Embryonic facial prominence (tissue), 1 donor: ENCODE results near the gene NTRK2.

Experiments
- DNase-seq: peaks from one replicate; pipeline ENCODE4 v3.0.0-alpha.2; 2016; ENCODE audit errors: extremely low spot score

The NTRK2 gene

GRCh38 chr9:84736081-84736480, 66.6 kb downstream of the NTRK2 start:
- DNase-seq, result no peak

GRCh38 chr9:84736536-84736935, 67.0 kb downstream of the NTRK2 start:
- DNase-seq, result no peak

GRCh38 chr9:84738353-84738752, 68.8 kb downstream of the NTRK2 start:
- DNase-seq, result no peak

GRCh38 chr9:84742261-84742660, 72.7 kb downstream of the NTRK2 start:
- no peak for DNase-seq

- DNase-seq, result no peak
Observed at GRCh38 chr9:84744195-84744594, 74.7 kb downstream of the NTRK2 start.

- no peak for DNase-seq
Observed at GRCh38 chr9:84744726-84745125, 75.2 kb downstream of the NTRK2 start.

- DNase-seq, result no peak
Observed at GRCh38 chr9:84748112-84748511, 78.6 kb downstream of the NTRK2 start.

- DNase-seq, result no peak
Observed at GRCh38 chr9:84750152-84750865, 80.8 kb downstream of the NTRK2 start.

- DNase-seq, result no peak
Observed at GRCh38 chr9:84751921-84752320, 82.4 kb downstream of the NTRK2 start.

- DNase-seq, result no peak
Observed at GRCh38 chr9:84754461-84754860, 84.9 kb downstream of the NTRK2 start.

GRCh38 chr9:84754881-84755280, 85.4 kb downstream of the NTRK2 start:
- no peak for DNase-seq

GRCh38 chr9:84755380-84755779, 85.9 kb downstream of the NTRK2 start:
- DNase-seq, result no peak

GRCh38 chr9:84756171-84756570, 86.6 kb downstream of the NTRK2 start:
- DNase-seq, result no peak

GRCh38 chr9:84756731-84757130, 87.2 kb downstream of the NTRK2 start:
- DNase-seq, result no peak

GRCh38 chr9:84758817-84759216, 89.3 kb downstream of the NTRK2 start:
- DNase-seq, result no peak

GRCh38 chr9:84759300-84759750, 89.8 kb downstream of the NTRK2 start:
- DNase-seq, result no peak

- DNase-seq, result no peak
Observed at GRCh38 chr9:84759804-84760203, 90.3 kb downstream of the NTRK2 start.

GRCh38 chr9:84761137-84761808, 91.7 kb downstream of the NTRK2 start:
- no peak for DNase-seq

- DNase-seq, result no peak
Observed at GRCh38 chr9:84772511-84772910, 103.0 kb downstream of the NTRK2 start.

GRCh38 chr9:84773022-84773421, 103.5 kb downstream of the NTRK2 start:
- no peak for DNase-seq

- DNase-seq, result no peak
Observed at GRCh38 chr9:84775056-84775643, 105.6 kb downstream of the NTRK2 start.

GRCh38 chr9:84778570-84778969, 109.0 kb downstream of the NTRK2 start:
- no peak for DNase-seq

GRCh38 chr9:84779883-84780282, 110.4 kb downstream of the NTRK2 start:
- no peak for DNase-seq
